ENCODE measurements around the gene LRR1. TPM values are rescaled to one million over a fixed set of nuclear protein-coding genes. Genes with fewer than 3 reads are reported as not detected.

The LRR1 gene
- total RNA-seq (10 to 100 TPM; 23.8 to 35.8 TPM), polyA plus RNA-seq (ENCODE audit: insufficient read depth, low read depth, low replicate concordance) (85.7 TPM)
- long read RNA-seq, donor 1, transcript LRR1-201 (4 exons, 1,745 nt), result major isoform, 5 of 717 reads
- long read RNA-seq, donor 1, partial matches to known transcripts, result 689 of 717 reads
- long read RNA-seq, donor 1, other reads (novel, unspliced or antisense), result 23 of 717 reads
- long read RNA-seq, donor 2, partial matches to known transcripts, result 0 of 4 reads
- long read RNA-seq, donor 2, other reads (novel, unspliced or antisense), result 0 of 4 reads

DNA sequence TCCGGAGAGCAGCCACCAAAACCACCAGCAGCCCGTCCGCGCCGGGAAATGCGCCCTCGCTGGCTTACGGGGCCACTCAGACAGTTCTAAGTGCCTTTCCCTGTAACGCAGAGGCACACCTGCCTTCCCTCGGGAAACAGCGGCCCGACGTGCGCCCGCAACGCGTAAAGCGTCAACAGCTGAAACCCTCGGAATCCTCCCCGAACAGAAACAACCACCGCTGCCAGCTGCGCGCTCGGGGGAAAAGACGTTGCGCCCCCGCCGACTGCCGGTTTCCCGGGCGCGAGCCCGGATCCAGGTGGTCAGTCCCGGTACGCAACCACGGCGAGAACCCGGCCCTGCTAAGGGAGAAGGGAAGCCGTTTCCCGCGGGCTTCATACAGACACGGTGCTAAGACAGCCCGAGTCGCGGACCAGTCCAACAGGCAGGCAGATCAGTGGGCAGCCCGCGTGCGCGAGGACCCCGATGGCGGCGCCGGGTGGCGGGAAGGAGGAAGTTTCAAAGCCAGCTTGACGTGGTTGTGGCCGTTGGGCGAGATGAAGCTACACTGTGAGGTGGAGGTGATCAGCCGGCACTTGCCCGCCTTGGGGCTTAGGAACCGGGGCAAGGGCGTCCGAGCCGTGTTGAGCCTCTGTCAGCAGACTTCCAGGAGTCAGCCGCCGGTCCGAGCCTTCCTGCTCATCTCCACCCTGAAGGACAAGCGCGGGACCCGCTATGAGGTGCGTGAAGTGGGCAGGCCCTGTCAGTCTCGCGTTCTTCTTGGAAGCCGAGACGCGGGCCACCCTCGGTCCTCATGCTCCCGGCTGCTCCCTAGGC lies at the start of gene LRR1:
LRR1 (plus strand) TSS at position 456 of the 816 bp plus-strand sequence; CDS start at position 537, 81 bp downstream.
- no peaks in the 10 kb centered on the region for H3K36me3 ChIP-seq (ENCODE audit: low read depth, missing control alignments)
- H3K4me3 ChIP-seq, result peak within 1 kb of the TSS; percentile 70 to 88
- H3K9me3 ChIP-seq, result no peaks in the 10 kb centered on the region
- H3K4me1 ChIP-seq, result no peaks in the 10 kb centered on the region
- 0 to 1% methylated on average over 46 to 74 of the region's 77 CpGs for WGBS, 2 donors
- DNase-seq, result peak; percentile 91
- no peaks in the 10 kb centered on the region for H3K27me3 ChIP-seq
- intact Hi-C loops (cut with DNase I; ENCODE audit: low total_unique reads), result no loop called here
- peak within 1 kb of the TSS; percentile 94 to 95 for H3K27ac ChIP-seq
- TF ChIP-seq, protein P1, sequence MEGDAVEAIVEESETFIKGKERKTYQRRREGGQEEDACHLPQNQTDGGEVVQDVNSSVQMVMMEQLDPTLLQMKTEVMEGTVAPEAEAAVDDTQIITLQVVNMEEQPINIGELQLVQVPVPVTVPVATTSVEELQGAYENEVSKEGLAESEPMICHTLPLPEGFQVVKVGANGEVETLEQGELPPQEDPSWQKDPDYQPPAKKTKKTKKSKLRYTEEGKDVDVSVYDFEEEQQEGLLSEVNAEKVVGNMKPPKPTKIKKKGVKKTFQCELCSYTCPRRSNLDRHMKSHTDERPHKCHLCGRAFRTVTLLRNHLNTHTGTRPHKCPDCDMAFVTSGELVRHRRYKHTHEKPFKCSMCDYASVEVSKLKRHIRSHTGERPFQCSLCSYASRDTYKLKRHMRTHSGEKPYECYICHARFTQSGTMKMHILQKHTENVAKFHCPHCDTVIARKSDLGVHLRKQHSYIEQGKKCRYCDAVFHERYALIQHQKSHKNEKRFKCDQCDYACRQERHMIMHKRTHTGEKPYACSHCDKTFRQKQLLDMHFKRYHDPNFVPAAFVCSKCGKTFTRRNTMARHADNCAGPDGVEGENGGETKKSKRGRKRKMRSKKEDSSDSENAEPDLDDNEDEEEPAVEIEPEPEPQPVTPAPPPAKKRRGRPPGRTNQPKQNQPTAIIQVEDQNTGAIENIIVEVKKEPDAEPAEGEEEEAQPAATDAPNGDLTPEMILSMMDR (IDR thresholded peaks at IDR 0.05), result no peak
- TF ChIP-seq POLR2A (IDR thresholded peaks at IDR 0.05), result no peak

GRCh38 chr14:49549446-49549845 lies 49.3 kb upstream of the LRR1 start:
- Histone ChIP-seq H3K27ac (no peak overlapping the region), H3K4me3 (no peak overlapping the region), H3K36me3 (ENCODE audit: low read depth, missing control alignments) (no peaks in the 10 kb centered on the region), H3K4me1 (no peaks in the 10 kb centered on the region), H3K27me3 (no peaks in the 10 kb centered on the region), H3K9me3 (no peaks in the 10 kb centered on the region)
- TF ChIP-seq, protein P1 (IDR thresholded peaks at IDR 0.05), result no peak
- no peak for TF ChIP-seq POLR2A (IDR thresholded peaks at IDR 0.05)
- 33 to 43% methylated on average over 1 of the region's 1 CpG for WGBS, 2 donors
- DNase-seq, result no peak
- intact Hi-C loops (cut with DNase I; ENCODE audit: low total_unique reads), result no loop called here

- no peaks in the 10 kb centered on the region for H3K27me3 ChIP-seq
- intact Hi-C loops (cut with DNase I; ENCODE audit: low total_unique reads), result no loop called here
- no peak for DNase-seq
- no peak overlapping the region for H3K27ac ChIP-seq
- TF ChIP-seq, protein P1 (IDR thresholded peaks at IDR 0.05), result no peak
- no peak for TF ChIP-seq POLR2A (IDR thresholded peaks at IDR 0.05)
- no peaks in the 10 kb centered on the region for H3K9me3 ChIP-seq
- H3K4me1 ChIP-seq, result no peaks in the 10 kb centered on the region
- 67 to 79% methylated on average over 4 of the region's 4 CpGs for WGBS, 2 donors
- no peak overlapping the region for H3K4me3 ChIP-seq
- H3K36me3 ChIP-seq (ENCODE audit: low read depth, missing control alignments), result no peaks in the 10 kb centered on the region
Observed at GRCh38 chr14:49549881-49550280, 48.9 kb upstream of the LRR1 start.

DNA sequence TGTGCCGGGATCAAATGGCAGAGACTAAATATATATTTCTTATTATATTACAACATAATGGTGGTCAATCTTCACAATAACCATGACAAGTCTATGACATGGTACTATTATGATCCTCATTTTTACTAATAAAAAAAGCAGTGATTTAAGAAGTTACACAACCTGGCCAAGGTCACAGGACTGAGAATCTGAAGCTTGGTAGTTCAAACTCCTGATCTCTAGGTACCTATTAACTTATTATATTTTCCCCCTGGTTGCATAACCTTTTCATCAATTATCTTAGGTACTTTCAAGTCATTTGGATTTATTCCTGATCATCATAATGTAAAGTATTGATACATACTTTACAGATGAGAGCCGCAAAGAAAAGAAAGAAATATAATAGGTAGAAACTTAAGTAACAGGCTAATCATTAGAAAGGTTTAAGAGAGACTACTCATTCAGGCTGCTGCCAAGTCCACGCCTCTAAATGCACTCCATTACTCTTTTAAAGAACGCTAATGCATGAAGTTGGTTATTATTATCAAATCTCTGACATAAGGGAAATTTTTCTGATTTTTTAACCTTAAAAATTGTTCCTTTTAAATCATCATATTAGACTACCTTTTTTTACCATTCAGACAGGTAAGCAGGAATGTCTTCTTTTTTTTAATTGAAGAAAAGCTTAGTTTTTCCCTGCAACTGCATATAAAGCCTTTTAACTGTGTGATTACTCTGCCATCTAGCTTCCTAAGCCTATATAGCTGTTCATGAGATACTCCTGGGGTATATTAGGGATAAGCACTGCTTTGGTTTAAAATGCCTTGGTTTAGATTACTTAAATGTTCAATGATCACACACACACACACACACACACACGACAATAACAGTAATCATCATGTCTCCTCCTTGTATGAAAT lies 48.2 kb upstream of the LRR1 start:
- no peaks in the 10 kb centered on the region for H3K36me3 ChIP-seq (ENCODE audit: low read depth, missing control alignments)
- WGBS, 2 donors, result 70 to 79% methylated on average over 5 of the region's 5 CpGs
- intact Hi-C loops (cut with DNase I; ENCODE audit: low total_unique reads), result no loop called here
- DNase-seq, result no peak
- H3K27me3 ChIP-seq, result no peaks in the 10 kb centered on the region
- H3K9me3 ChIP-seq, result no peaks in the 10 kb centered on the region
- no peak overlapping the region for H3K4me3 ChIP-seq
- H3K27ac ChIP-seq, result no peak overlapping the region
- no peaks in the 10 kb centered on the region for H3K4me1 ChIP-seq
- no peak for TF ChIP-seq POLR2A (IDR thresholded peaks at IDR 0.05)

DNA sequence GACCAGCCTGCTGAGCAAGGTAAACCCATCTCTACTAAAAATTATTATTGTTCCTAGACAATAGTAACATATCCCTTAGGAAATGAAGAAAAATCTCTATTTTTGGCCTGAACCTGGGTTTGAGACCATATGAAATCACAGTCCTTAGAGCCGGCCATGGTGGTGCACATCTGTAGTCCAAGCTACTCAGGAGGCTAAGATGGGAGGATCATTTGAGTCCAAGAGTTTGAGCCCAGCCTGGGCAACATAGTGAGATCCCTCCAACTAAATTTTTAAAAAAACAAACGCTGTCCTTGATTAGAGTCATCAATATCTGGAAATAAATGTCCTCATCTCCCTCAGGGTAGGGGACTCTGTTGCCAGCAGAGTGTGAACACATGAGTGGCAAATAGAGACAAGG lies 47.2 kb upstream of the LRR1 start:
- no peak for DNase-seq
- H3K4me1 ChIP-seq, result no peaks in the 10 kb centered on the region
- H3K27ac ChIP-seq, result no peak overlapping the region
- H3K27me3 ChIP-seq, result no peaks in the 10 kb centered on the region
- WGBS, 2 donors, result 73 to 98% methylated on average over 2 of the region's 2 CpGs
- no peak overlapping the region for H3K4me3 ChIP-seq
- TF ChIP-seq, protein P1 (IDR thresholded peaks at IDR 0.05), result no peak
- no peak for TF ChIP-seq POLR2A (IDR thresholded peaks at IDR 0.05)
- H3K9me3 ChIP-seq, result no peaks in the 10 kb centered on the region
- intact Hi-C loops (cut with DNase I; ENCODE audit: low total_unique reads), result no loop called here
- H3K36me3 ChIP-seq (ENCODE audit: low read depth, missing control alignments), result no peaks in the 10 kb centered on the region
